Esophagus muscularis mucosa (tissue), 4 donors: Measurements from ENCODE around the gene ZNF124.

ENCODE experiments used
- CTCF ChIP-seq, 3 experiments: fragments of 200-600 bp in 2 of 3; fragments of 450-650 bp in 1 of 3; sonication (generic) in 2 of 3; IDR thresholded peaks; one replicate each; pipeline ENCODE4 v1.5.1; 2017 to 2019; ENCODE audit warnings: antibody characterized with exemption in 3 of 3, mild to moderate bottlenecking in 2 of 3, moderate library complexity in 1 of 3
- EP300 ChIP-seq: sonication (generic); formaldehyde crosslinking; IDR thresholded peaks from one replicate; pipeline ENCODE4 v1.6.1; 2017; ENCODE audit warnings: antibody characterized with exemption
- POLR2A ChIP-seq: fragments of 450-650 bp; IDR thresholded peaks from one replicate; pipeline ENCODE4 v1.6.1; 2017; ENCODE audit warnings: antibody characterized with exemption, moderate library complexity, mild to moderate bottlenecking, low read depth
- POLR2AphosphoS5 ChIP-seq, 2 donors: sonication (generic); formaldehyde crosslinking; IDR thresholded peaks; one replicate each; pipeline ENCODE4 v1.6.1; 2017; ENCODE audit warnings: antibody characterized with exemption in 2 of 2

GRCh38 chr1:247119600-247120407 lies 52.0 kb downstream of the ZNF124 start:
- no peak for TF ChIP-seq CTCF (IDR thresholded peaks at IDR 0.05)
- TF ChIP-seq EP300 = no peak
- no peak for TF ChIP-seq POLR2A
- no peak for TF ChIP-seq POLR2AphosphoS5 (IDR thresholded peaks at IDR 0.05)
